H9 (cell line): Measurements from ENCODE around the gene EEF1A2. TPM values are rescaled to one million over a fixed set of nuclear protein-coding genes. Genes with fewer than 3 reads are reported as not detected.

Experiments used
- DNase-seq: peaks from one replicate; pipeline ENCODE4 v3.0.0-alpha.2; 2017
- H2AFZ ChIP-seq: one replicate; pipeline ENCODE4 v1.6.1; 2013; ENCODE audit warnings: mild to moderate bottlenecking, low read length, control low read depth, moderate library complexity
- H2AK5ac ChIP-seq: 2 replicates; pipeline ENCODE4 v1.6.1; 2013; ENCODE audit warnings: low read length, control low read depth, mixed read lengths; ENCODE audit not compliant: insufficient read length
- H2BK120ac ChIP-seq: one replicate; pipeline ENCODE4 v1.6.1; 2013; ENCODE audit warnings: low read depth, mild to moderate bottlenecking, low read length, control low read depth, inconsistent platforms; ENCODE audit not compliant: poor library complexity, severe bottlenecking
- H2BK12ac ChIP-seq: 2 replicates; pipeline ENCODE4 v1.6.1; 2013; ENCODE audit warnings: low read length, control low read depth, mixed read lengths, low read depth; ENCODE audit not compliant: insufficient read length
- H2BK15ac ChIP-seq: 2 replicates; pipeline ENCODE4 v1.6.1; 2013; ENCODE audit warnings: low read depth, low read length, control low read depth
- H2BK20ac ChIP-seq: one replicate; pipeline ENCODE4 v1.6.1; 2013; ENCODE audit warnings: low read depth, mild to moderate bottlenecking, low read length, control low read depth, inconsistent platforms; ENCODE audit not compliant: poor library complexity, severe bottlenecking
- H2BK5ac ChIP-seq: 2 replicates; pipeline ENCODE4 v1.6.1; 2013; ENCODE audit warnings: low read length, control low read depth, mixed read lengths; ENCODE audit not compliant: insufficient read length
- H3K14ac ChIP-seq: 2 replicates; pipeline ENCODE4 v1.6.1; 2013; ENCODE audit warnings: low read length, control low read depth; ENCODE audit not compliant: insufficient read depth
- H3K18ac ChIP-seq: 2 replicates; pipeline ENCODE4 v1.6.1; 2013; ENCODE audit warnings: low read depth, mild to moderate bottlenecking, mixed read lengths, low read length, control low read depth; ENCODE audit not compliant: insufficient read length
- H3K23ac ChIP-seq: 2 replicates; pipeline ENCODE4 v1.6.1; 2013; ENCODE audit warnings: low read length, control low read depth, mixed read lengths, low read depth; ENCODE audit not compliant: insufficient read length
- H3K23me2 ChIP-seq: 2 replicates; pipeline ENCODE4 v1.6.1; 2013; ENCODE audit warnings: low read depth, mild to moderate bottlenecking, mixed read lengths, low read length, control low read depth; ENCODE audit not compliant: insufficient read length, poor library complexity, severe bottlenecking
- H3K27ac ChIP-seq: 2 replicates; pipeline ENCODE4 v1.5.1; 2013; ENCODE audit warnings: low read length, control low read depth, mixed read lengths, low read depth; ENCODE audit not compliant: insufficient read length
- H3K27me3 ChIP-seq: 2 replicates; pipeline ENCODE4 v1.6.1; 2013; ENCODE audit warnings: low read length, control low read depth, inconsistent platforms; ENCODE audit not compliant: insufficient read depth
- H3K4ac ChIP-seq: 2 replicates; pipeline ENCODE4 v1.6.1; 2013; ENCODE audit warnings: low read depth, mild to moderate bottlenecking, control low read depth, inconsistent platforms, low read length, moderate library complexity
- H3K4me1 ChIP-seq: 2 replicates; pipeline ENCODE4 v1.6.1; 2013; ENCODE audit warnings: low read length, control low read depth, inconsistent platforms; ENCODE audit not compliant: insufficient read depth
- H3K4me2 ChIP-seq: 2 replicates; pipeline ENCODE4 v1.6.1; 2013; ENCODE audit warnings: low read length, control low read depth, mixed read lengths; ENCODE audit not compliant: insufficient read length, insufficient read depth
- H3K56ac ChIP-seq: 2 replicates; pipeline ENCODE4 v1.6.1; 2013; ENCODE audit warnings: low read depth, mild to moderate bottlenecking, mixed read lengths, low read length, control low read depth; ENCODE audit not compliant: insufficient read length
- H3K79me1 ChIP-seq: 2 replicates; pipeline ENCODE4 v1.6.1; 2013; ENCODE audit warnings: low read depth, mild to moderate bottlenecking, moderate library complexity, low read length, control low read depth, inconsistent platforms; ENCODE audit not compliant: insufficient read depth, poor library complexity, severe bottlenecking
- H3K79me2 ChIP-seq: 2 replicates; pipeline ENCODE4 v1.6.1; 2013; ENCODE audit warnings: low read length, control low read depth, inconsistent platforms; ENCODE audit not compliant: insufficient read depth
- H3K9ac ChIP-seq: 2 replicates; pipeline ENCODE4 v1.6.1; 2013; ENCODE audit warnings: low read length, control low read depth, mixed read lengths; ENCODE audit not compliant: insufficient read length; ENCODE audit errors: extremely low read depth
- H3K9me3 ChIP-seq: one replicate; pipeline ENCODE4 v1.6.1; 2013; ENCODE audit warnings: low read depth, low read length, inconsistent platforms; ENCODE audit not compliant: control insufficient read depth
- H3T11ph ChIP-seq: one replicate; pipeline ENCODE4 v1.6.1; 2013; ENCODE audit warnings: mild to moderate bottlenecking, low read length, control low read depth, inconsistent platforms
- H4K20me1 ChIP-seq: one replicate; pipeline ENCODE4 v1.6.1; 2013; ENCODE audit not compliant: control insufficient read depth, insufficient read length, insufficient read depth
- H4K5ac ChIP-seq: 2 replicates; pipeline ENCODE4 v1.6.1; 2013; ENCODE audit warnings: low read depth, mild to moderate bottlenecking, mixed read lengths, low read length, control low read depth; ENCODE audit not compliant: insufficient read length
- H4K8ac ChIP-seq: replicated peaks from 2 replicates; pipeline ENCODE4 v1.6.1; 2013; ENCODE audit warnings: low read length, control low read depth, mixed read lengths, low read depth; ENCODE audit not compliant: insufficient read length
- H4K91ac ChIP-seq: 2 replicates; pipeline ENCODE4 v1.6.1; 2013; ENCODE audit warnings: low read depth, mild to moderate bottlenecking, moderate library complexity, mixed read lengths, low read length, control low read depth; ENCODE audit not compliant: insufficient read length
- H3K27ac Mint-ChIP-seq, 3 experiments: 2 replicates in 2 of 3; 3 replicates in 1 of 3; pipeline ENCODE4 v1.8.0; 2020 to 2021; ENCODE audit warnings: mixed read lengths in 3 of 3, mild to moderate bottlenecking in 1 of 3, moderate library complexity in 1 of 3
- H3K27me3 Mint-ChIP-seq: 2 replicates; pipeline ENCODE4 v1.8.0; 2021; ENCODE audit warnings: low read depth, mild to moderate bottlenecking, moderate library complexity, mixed read lengths
- H3K36me3 Mint-ChIP-seq, 3 experiments: 2 replicates in 2 of 3; 3 replicates in 1 of 3; pipeline ENCODE4 v1.8.0; 2020 to 2021; ENCODE audit warnings: low read depth in 3 of 3, mixed read lengths in 3 of 3; ENCODE audit not compliant: insufficient read depth in 1 of 3
- H3K4me1 Mint-ChIP-seq, 2 experiments: 2 replicates each; pipeline ENCODE4 v1.8.0; 2020; ENCODE audit warnings: mixed read lengths in 2 of 2
- H3K4me3 Mint-ChIP-seq, 2 experiments: 2 replicates in 1 of 2; 3 replicates in 1 of 2; pipeline ENCODE4 v1.8.0; 2020 to 2021; ENCODE audit warnings: mild to moderate bottlenecking in 2 of 2, mixed read lengths in 2 of 2, moderate library complexity in 1 of 2
- H3K9me3 Mint-ChIP-seq, 2 experiments: 2 replicates in 1 of 2; 3 replicates in 1 of 2; pipeline ENCODE4 v1.8.0; 2020; ENCODE audit warnings: mild to moderate bottlenecking in 2 of 2, mixed read lengths in 2 of 2, moderate library complexity in 1 of 2
- CTCF ChIP-seq: fragments of 200-600 bp; sonication (generic); conservative IDR thresholded peaks from 3 replicates; pipeline ENCODE4 v1.8.0; 2021; ENCODE audit warnings: antibody characterized with exemption, mild to moderate bottlenecking
- WGBS: extraction: QIAGEN DNeasy Blood & Tissue Kit; methylation state at CpG from one replicate; pipeline ENCODE4 v1.1.7; 2013; ENCODE audit warnings: missing lambda C conversion rate, low lambda C conversion rate, mixed read lengths; ENCODE audit not compliant: insufficient read length; ENCODE audit errors: extremely low coverage; 5-methylcytosine and 5-hydroxymethylcytosine counted together
- total RNA-seq: library from RNA; stranded (reverse); gene quantifications from 2 replicates; pipeline ENCODE4 v1.2.1, GENCODE V29; 2021

The EEF1A2 gene
- total RNA-seq, 1 experiment from 2014 or later: 27.4 TPM

- Histone ChIP-seq H4K91ac (peak within 1 kb of the TSS; percentile 11), H3K79me2 (no peaks in the 10 kb centered on the region; the same call in 1 of the 2 replicates), H3K27ac (no peak within 1 kb of the TSS), H3K18ac (peak within 1 kb of the TSS; percentile 39), H2BK15ac (no peak within 1 kb of the TSS), H2BK12ac (no peak within 1 kb of the TSS), H2AK5ac (no peak within 1 kb of the TSS), H4K8ac (no peak within 1 kb of the TSS), H4K20me1 (no peaks in the 10 kb centered on the region), H3K4ac (no peak within 1 kb of the TSS; the same call in 1 of the 2 replicates), H3K4me2 (peak within 1 kb of the TSS; percentile 72), H3K4me1 (no peaks in the 10 kb centered on the region; the same call in 1 of the 2 replicates), H3K79me1 (peaks cover 4% of the 10 kb centered on the region), H4K5ac (peak within 1 kb of the TSS; percentile 64), H3K56ac (no peak within 1 kb of the TSS), H3K9ac (peak within 1 kb of the TSS; percentile 84), H3K23ac (no peak within 1 kb of the TSS), H2AFZ (no peak within 1 kb of the TSS), H3K23me2 (peaks cover 10% of the 10 kb centered on the region), H3K14ac (peak within 1 kb of the TSS; percentile 89), H3K9me3 (no peaks in the 10 kb centered on the region), H3T11ph (no peak within 1 kb of the TSS), H2BK5ac (no peak within 1 kb of the TSS), H3K27me3 (no peaks in the 10 kb centered on the region), H2BK120ac (no peak within 1 kb of the TSS), H2BK20ac (no peak within 1 kb of the TSS)
- peaks cover 2 to 25% of the 10 kb centered on the region in 2 experiments; a peak in 3 of 4 replicates for H3K4me1 Mint-ChIP-seq
- H3K36me3 Mint-ChIP-seq: peaks cover 20 to 45% (median 22%) of the 10 kb centered on the region in 3 experiments; a peak in 6 of 7 replicates
- peak; percentile 78 for DNase-seq
- no CpG with 5 or more reads among the region's 64 CpGs for WGBS
- TF ChIP-seq CTCF: no peak
- H3K4me3 Mint-ChIP-seq: peak within 1 kb of the TSS; percentile 84 to 91
- peaks cover 7 to 16% of the 10 kb centered on the region in 2 experiments; a peak in 4 of 5 replicates for H3K9me3 Mint-ChIP-seq
- peaks cover 10% of the 10 kb centered on the region for H3K27me3 Mint-ChIP-seq
- H3K27ac Mint-ChIP-seq: peak within 1 kb of the TSS in 2 of 3 experiments; percentile 52 to 91; a peak in 3 of 7 replicates
These were observed 21.6 kb upstream of the EEF1A2 start, which contains the start of gene PPDPF for GRCh38 chr20:63520504-63520933. PPDPF (plus strand) TSS chr20:63520765; CDS start chr20:63521309, 544 bp downstream.
